ENCODE results near the gene MACC1.
"Not testable (repeated sequence)": the region's sequence is repeated elsewhere in the genome, so short reads cannot be mapped to it uniquely, and the experiment has no call there.

Gene MACC1

DNA sequence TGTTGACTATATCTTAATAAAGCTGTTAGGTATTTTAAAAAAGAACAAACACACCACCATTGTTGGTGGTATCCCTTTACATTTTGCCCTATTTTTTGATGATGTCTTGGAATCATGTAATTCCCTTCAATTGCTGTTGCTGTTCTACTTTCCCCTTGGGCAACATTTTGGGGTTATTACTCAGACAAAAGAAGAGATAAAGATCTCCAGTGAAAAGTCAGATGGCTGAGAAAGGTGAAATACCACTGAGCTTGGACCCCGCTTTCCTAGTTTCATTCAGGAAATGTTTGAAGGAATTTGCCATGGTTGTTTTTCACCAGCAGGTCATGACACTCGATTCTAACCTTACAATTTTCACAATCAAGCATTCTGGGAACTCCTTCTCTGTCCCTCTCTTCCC, 84.6 kb downstream of the MACC1 start:
- H3K27ac ChIP-seq, result no peak overlapping the region
- H3K36me3 ChIP-seq (ENCODE audit: control insufficient read depth, insufficient read depth, low read length), result no peaks in the 10 kb centered on the region
- no peak overlapping the region for H3K4me2 ChIP-seq (ENCODE audit: low read length)
- no peak overlapping the region for H3K9ac ChIP-seq
- no peaks in the 10 kb centered on the region for H3K79me2 ChIP-seq
- H3K27me3 ChIP-seq (ENCODE audit: control insufficient read depth, insufficient read depth, low read length), result no peaks in the 10 kb centered on the region
- no peaks in the 10 kb centered on the region for H3K4me1 ChIP-seq
- H3K4me3 ChIP-seq (ENCODE audit: low read depth, low read length), result no peak overlapping the region
- no peaks in the 10 kb centered on the region for H3K9me3 ChIP-seq (ENCODE audit: control insufficient read depth, low read length)
- no peak overlapping the region for H2AFZ ChIP-seq
- TF ChIP-seq CTCF (IDR thresholded peaks at IDR 0.05), result no peak

GRCh38 chr7:20131776-20132175, 85.4 kb downstream of the MACC1 start:
- Histone ChIP-seq H3K4me2 (ENCODE audit: low read length) (no peak overlapping the region), H3K4me1 (no peaks in the 10 kb centered on the region), H3K9me3 (ENCODE audit: control insufficient read depth, low read length) (no peaks in the 10 kb centered on the region), H3K9ac (no peak overlapping the region), H2AFZ (no peak overlapping the region), H3K4me3 (ENCODE audit: low read depth, low read length) (no peak overlapping the region), H3K79me2 (no peaks in the 10 kb centered on the region), H3K36me3 (ENCODE audit: control insufficient read depth, insufficient read depth, low read length) (no peaks in the 10 kb centered on the region), H3K27ac (no peak overlapping the region), H3K27me3 (ENCODE audit: control insufficient read depth, insufficient read depth, low read length) (no peaks in the 10 kb centered on the region)
- no peak for TF ChIP-seq CTCF (IDR thresholded peaks at IDR 0.05)

- TF ChIP-seq CTCF (IDR thresholded peaks at IDR 0.05), result no peak
- H3K4me1 ChIP-seq, result no peaks in the 10 kb centered on the region
- no peaks in the 10 kb centered on the region for H3K9me3 ChIP-seq (ENCODE audit: control insufficient read depth, low read length)
- no peaks in the 10 kb centered on the region for H3K36me3 ChIP-seq (ENCODE audit: control insufficient read depth, insufficient read depth, low read length)
- no peak overlapping the region for H3K9ac ChIP-seq
- no peak overlapping the region for H3K4me2 ChIP-seq (ENCODE audit: low read length)
- no peaks in the 10 kb centered on the region for H3K79me2 ChIP-seq
- H3K27me3 ChIP-seq (ENCODE audit: control insufficient read depth, insufficient read depth, low read length), result no peaks in the 10 kb centered on the region
- H3K4me3 ChIP-seq (ENCODE audit: low read depth, low read length), result no peak overlapping the region
- H3K27ac ChIP-seq, result no peak overlapping the region
- no peak overlapping the region for H2AFZ ChIP-seq
These were observed 87.3 kb downstream of the MACC1 start for GRCh38 chr7:20129920-20130319.

DNA sequence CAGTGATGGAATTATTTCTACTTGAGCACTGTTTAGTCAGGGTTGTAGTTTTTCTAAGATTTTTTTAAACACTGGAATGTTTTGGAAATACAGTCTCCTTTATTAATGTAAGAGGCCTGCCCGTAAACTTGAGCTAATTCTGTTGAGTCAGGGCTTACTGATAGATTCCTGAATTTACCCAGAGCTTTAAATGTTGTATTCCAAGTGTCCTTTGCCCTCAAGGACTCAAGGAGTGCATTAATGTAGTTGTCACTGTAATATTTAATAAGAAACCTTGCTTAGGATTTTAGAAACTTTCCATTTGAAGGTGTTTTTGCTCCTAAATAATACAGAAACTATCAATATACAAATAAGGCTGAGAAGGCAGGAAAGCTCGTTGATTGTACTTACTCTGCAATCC, 89.2 kb downstream of the MACC1 start:
- no peaks in the 10 kb centered on the region for H3K27me3 ChIP-seq (ENCODE audit: control insufficient read depth, insufficient read depth, low read length)
- H3K27ac ChIP-seq, result no peak overlapping the region
- H3K9ac ChIP-seq, result no peak overlapping the region
- no peak overlapping the region for H3K4me3 ChIP-seq (ENCODE audit: low read depth, low read length)
- no peak overlapping the region for H2AFZ ChIP-seq
- no peak overlapping the region for H3K4me2 ChIP-seq (ENCODE audit: low read length)
- TF ChIP-seq CTCF (IDR thresholded peaks at IDR 0.05), result no peak
- no peaks in the 10 kb centered on the region for H3K9me3 ChIP-seq (ENCODE audit: control insufficient read depth, low read length)
- H3K79me2 ChIP-seq, result no peaks in the 10 kb centered on the region
- H3K4me1 ChIP-seq, result no peaks in the 10 kb centered on the region
- H3K36me3 ChIP-seq (ENCODE audit: control insufficient read depth, insufficient read depth, low read length), result no peaks in the 10 kb centered on the region

- H3K79me2 ChIP-seq; H3K27ac ChIP-seq; H2AFZ ChIP-seq; H3K27me3 ChIP-seq (ENCODE audit: control insufficient read depth, insufficient read depth, low read length); H3K4me2 ChIP-seq (ENCODE audit: low read length); H3K4me1 ChIP-seq; H3K9me3 ChIP-seq (ENCODE audit: control insufficient read depth, low read length); H3K9ac ChIP-seq; H3K4me3 ChIP-seq (ENCODE audit: low read depth, low read length); H3K36me3 ChIP-seq (ENCODE audit: control insufficient read depth, insufficient read depth, low read length): not testable (repeated sequence)
These were observed 91.1 kb downstream of the MACC1 start for GRCh38 chr7:20126060-20126459.

- H3K27me3 ChIP-seq (ENCODE audit: control insufficient read depth, insufficient read depth, low read length); H3K9ac ChIP-seq; H2AFZ ChIP-seq; H3K36me3 ChIP-seq (ENCODE audit: control insufficient read depth, insufficient read depth, low read length); H3K4me2 ChIP-seq (ENCODE audit: low read length); H3K27ac ChIP-seq; H3K4me3 ChIP-seq (ENCODE audit: low read depth, low read length); H3K4me1 ChIP-seq; H3K9me3 ChIP-seq (ENCODE audit: control insufficient read depth, low read length); H3K79me2 ChIP-seq: not testable (repeated sequence)
These were observed 93.1 kb downstream of the MACC1 start for GRCh38 chr7:20124087-20124486.

DNA sequence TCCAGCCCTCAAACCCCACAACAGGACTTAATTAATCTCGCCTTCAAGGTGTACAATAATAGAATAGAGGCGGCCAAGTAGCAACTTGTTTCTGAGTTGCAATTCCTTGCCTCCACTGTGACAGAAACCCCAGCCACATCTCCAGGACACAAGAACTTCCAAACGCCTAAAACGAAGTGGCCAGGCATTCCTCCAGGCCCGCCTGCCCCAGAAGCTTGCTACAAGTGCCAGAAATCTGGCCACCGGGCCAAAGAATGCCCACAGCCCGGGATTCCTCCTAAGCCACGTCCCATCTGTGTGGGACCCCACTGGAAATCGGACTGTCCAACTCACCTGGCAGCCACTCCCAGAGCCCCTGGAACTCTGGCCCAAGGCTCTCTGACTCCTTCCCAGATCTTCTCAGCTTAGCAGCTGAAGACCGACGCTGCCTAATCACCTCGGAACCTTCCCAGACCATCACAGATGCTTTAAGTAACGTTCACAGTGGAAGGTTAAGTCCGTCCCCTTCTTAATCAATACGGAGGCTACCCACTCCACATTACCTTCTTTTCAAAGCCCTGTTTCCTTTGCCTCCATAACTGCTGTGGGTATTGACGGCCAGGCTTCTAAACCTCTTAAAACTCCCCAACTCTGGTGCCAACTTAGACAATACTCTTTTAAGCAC, 94.4 kb downstream of the MACC1 start:
- H3K9ac ChIP-seq; H2AFZ ChIP-seq; H3K27ac ChIP-seq; H3K27me3 ChIP-seq (ENCODE audit: control insufficient read depth, insufficient read depth, low read length); H3K4me2 ChIP-seq (ENCODE audit: low read length); H3K36me3 ChIP-seq (ENCODE audit: control insufficient read depth, insufficient read depth, low read length); H3K4me1 ChIP-seq; H3K4me3 ChIP-seq (ENCODE audit: low read depth, low read length); H3K79me2 ChIP-seq; H3K9me3 ChIP-seq (ENCODE audit: control insufficient read depth, low read length): not testable (repeated sequence)
